HL-60 (cell line): Measurements from ENCODE around the gene NACA2.

Source experiments
- DNase-seq, 2 experiments: peaks; one replicate each; pipeline ENCODE4 v3.0.0-alpha.2; 2010 to 2020; ENCODE audit warnings: low read depth in 1 of 2, low spot score in 1 of 2
- H3K27ac ChIP-seq: fragments of 250-450 bp; sonication (Bioruptor Pico); replicated peaks from 2 replicates; pipeline ENCODE4 v1.5.1; 2020; ENCODE audit warnings: mild to moderate bottlenecking, moderate library complexity
- H3K27me3 ChIP-seq: fragments of 250-450 bp; sonication (Bioruptor Pico); 2 replicates; pipeline ENCODE4 v1.5.1; 2021; ENCODE audit warnings: mild to moderate bottlenecking, moderate library complexity; ENCODE audit not compliant: insufficient read depth, poor library complexity, severe bottlenecking
- H3K4me3 ChIP-seq: replicated peaks from 2 replicates; pipeline ENCODE4 v1.5.1; 2011; ENCODE audit warnings: mild to moderate bottlenecking, control low read depth, low read length; ENCODE audit not compliant: insufficient read depth
- GABPA ChIP-seq: IDR thresholded peaks from 2 replicates; pipeline ENCODE4 v1.6.1; 2012; ENCODE audit warnings: low read depth
- POLR2AphosphoS5 ChIP-seq: IDR thresholded peaks from 2 replicates; pipeline ENCODE4 v1.6.1; 2012; ENCODE audit warnings: low read depth
- SPI1 ChIP-seq: IDR thresholded peaks from 2 replicates; pipeline ENCODE4 v1.6.1; 2012; ENCODE audit warnings: low read depth, mild to moderate bottlenecking, borderline replicate concordance
- TF ChIP-seq, protein P1 (sequence below): IDR thresholded peaks from one replicate; pipeline ENCODE4 v1.5.1; 2011; ENCODE audit warnings: low read length, control low read depth, inconsistent platforms; ENCODE audit not compliant: insufficient read depth
- TF ChIP-seq, protein P2 (sequence below): IDR thresholded peaks from 2 replicates; pipeline ENCODE4 v1.6.1; 2012; ENCODE audit warnings: low read depth; ENCODE audit not compliant: insufficient replicate concordance

Gene NACA2

DNA sequence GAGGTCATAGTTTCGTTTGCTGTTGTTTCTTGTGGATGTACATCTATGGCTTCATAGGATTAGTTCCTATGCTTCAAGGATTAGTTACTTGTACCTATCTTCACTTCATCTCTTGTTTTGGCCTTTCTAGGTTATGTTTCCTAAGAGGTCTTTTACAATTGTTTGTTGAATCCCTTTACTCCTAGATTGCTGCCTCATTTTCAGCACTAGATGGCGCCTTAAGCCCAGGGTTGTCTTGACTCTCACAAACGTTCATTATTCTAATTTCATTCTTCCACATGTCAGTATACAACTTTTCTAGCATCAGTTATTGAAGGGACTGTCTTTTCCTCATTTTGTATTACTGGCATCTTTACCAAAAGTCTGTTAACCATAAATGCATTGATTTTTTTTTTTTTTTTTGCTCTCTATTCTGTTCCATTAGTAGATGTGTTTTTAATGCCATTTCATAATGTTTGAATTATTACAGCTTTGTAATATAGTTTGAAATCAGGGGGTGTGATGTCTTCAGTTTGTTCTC lies 45.0 kb upstream of the NACA2 start:
- Histone ChIP-seq H3K4me3 (no peak overlapping the region), H3K27ac (no peak overlapping the region), H3K27me3 (no peaks in the 10 kb centered on the region)
- TF ChIP-seq, protein P1, sequence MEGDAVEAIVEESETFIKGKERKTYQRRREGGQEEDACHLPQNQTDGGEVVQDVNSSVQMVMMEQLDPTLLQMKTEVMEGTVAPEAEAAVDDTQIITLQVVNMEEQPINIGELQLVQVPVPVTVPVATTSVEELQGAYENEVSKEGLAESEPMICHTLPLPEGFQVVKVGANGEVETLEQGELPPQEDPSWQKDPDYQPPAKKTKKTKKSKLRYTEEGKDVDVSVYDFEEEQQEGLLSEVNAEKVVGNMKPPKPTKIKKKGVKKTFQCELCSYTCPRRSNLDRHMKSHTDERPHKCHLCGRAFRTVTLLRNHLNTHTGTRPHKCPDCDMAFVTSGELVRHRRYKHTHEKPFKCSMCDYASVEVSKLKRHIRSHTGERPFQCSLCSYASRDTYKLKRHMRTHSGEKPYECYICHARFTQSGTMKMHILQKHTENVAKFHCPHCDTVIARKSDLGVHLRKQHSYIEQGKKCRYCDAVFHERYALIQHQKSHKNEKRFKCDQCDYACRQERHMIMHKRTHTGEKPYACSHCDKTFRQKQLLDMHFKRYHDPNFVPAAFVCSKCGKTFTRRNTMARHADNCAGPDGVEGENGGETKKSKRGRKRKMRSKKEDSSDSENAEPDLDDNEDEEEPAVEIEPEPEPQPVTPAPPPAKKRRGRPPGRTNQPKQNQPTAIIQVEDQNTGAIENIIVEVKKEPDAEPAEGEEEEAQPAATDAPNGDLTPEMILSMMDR = peak; percentile 51
- TF ChIP-seq POLR2AphosphoS5 = no peak
- no peak for TF ChIP-seq GABPA
- TF ChIP-seq SPI1 = no peak
- TF ChIP-seq, protein P2, sequence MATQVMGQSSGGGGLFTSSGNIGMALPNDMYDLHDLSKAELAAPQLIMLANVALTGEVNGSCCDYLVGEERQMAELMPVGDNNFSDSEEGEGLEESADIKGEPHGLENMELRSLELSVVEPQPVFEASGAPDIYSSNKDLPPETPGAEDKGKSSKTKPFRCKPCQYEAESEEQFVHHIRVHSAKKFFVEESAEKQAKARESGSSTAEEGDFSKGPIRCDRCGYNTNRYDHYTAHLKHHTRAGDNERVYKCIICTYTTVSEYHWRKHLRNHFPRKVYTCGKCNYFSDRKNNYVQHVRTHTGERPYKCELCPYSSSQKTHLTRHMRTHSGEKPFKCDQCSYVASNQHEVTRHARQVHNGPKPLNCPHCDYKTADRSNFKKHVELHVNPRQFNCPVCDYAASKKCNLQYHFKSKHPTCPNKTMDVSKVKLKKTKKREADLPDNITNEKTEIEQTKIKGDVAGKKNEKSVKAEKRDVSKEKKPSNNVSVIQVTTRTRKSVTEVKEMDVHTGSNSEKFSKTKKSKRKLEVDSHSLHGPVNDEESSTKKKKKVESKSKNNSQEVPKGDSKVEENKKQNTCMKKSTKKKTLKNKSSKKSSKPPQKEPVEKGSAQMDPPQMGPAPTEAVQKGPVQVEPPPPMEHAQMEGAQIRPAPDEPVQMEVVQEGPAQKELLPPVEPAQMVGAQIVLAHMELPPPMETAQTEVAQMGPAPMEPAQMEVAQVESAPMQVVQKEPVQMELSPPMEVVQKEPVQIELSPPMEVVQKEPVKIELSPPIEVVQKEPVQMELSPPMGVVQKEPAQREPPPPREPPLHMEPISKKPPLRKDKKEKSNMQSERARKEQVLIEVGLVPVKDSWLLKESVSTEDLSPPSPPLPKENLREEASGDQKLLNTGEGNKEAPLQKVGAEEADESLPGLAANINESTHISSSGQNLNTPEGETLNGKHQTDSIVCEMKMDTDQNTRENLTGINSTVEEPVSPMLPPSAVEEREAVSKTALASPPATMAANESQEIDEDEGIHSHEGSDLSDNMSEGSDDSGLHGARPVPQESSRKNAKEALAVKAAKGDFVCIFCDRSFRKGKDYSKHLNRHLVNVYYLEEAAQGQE = no peak
- peak; percentile 10 to 61 for DNase-seq

DNA sequence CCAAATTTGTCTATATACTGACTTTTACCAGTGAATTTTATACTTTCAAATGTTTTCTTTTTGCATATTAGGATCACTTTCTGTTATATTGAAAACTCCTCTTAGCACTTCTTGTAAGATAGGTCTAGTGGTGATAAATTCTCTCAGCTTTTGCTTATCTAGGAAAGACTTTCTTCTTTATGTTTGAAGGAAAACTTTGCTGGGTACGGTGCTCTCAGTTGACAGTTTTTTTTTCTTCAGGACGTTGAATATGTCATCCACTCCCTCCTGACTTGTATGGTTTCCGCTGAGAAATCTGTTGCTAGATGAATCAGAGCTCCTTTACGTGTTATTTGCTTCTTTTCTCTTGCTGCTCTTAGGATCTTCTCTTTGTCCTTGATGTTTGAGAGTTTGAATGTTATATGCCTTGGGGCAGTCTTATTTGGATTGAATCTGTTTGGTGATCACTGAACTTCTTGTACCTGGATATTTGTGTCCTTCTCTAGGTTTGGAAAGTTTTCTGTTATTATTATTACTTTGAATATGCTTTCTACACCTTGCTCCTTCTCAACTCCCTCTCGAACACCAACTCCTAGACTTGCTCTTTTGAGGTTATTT lies 44.0 kb upstream of the NACA2 start:
- DNase-seq = no peak
- TF ChIP-seq, protein P2 = no peak
- TF ChIP-seq, protein P1 = no peak
- no peak for TF ChIP-seq GABPA
- no peak for TF ChIP-seq POLR2AphosphoS5
- TF ChIP-seq SPI1 = no peak
- Histone ChIP-seq H3K27me3 (no peaks in the 10 kb centered on the region), H3K4me3 (no peak overlapping the region), H3K27ac (no peak overlapping the region)

DNA sequence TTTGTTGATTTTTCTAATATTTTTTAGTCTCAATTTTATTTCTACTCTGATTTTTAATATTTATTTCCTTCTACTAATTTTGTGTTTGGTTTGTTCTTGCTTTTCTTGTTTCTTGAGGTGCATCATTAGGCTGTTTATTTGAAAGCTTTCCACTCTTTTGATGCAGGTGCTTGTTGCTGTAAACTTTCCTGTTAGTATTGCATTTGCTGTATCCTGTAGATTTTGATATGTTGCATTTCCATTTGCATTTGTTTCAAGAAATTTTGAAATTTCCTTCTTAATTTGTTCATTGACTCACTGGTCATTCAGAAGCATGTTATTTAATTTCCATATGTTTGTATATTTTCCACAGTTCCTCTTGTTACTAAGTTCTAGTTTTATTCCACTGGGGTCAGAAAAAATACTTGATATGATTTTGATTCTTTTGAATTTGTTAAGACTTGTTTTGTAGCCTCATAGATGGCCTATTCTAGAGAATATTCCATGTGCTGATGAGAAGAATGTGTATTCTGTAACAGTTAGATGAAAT lies 43.1 kb upstream of the NACA2 start:
- no peak for TF ChIP-seq SPI1
- TF ChIP-seq, protein P2 = no peak
- no peak for TF ChIP-seq GABPA
- TF ChIP-seq, protein P1 = no peak
- no peak for TF ChIP-seq POLR2AphosphoS5
- H3K4me3 ChIP-seq = no peak overlapping the region
- DNase-seq = no peak
- H3K27me3 ChIP-seq = no peaks in the 10 kb centered on the region
- H3K27ac ChIP-seq = no peak overlapping the region
